HG02610 (cell line): Measurements from ENCODE around the gene PYGO1.
"Not testable (repeated sequence)": the region's sequence is repeated elsewhere in the genome, so short reads cannot be mapped to it uniquely, and the experiment has no call there.

Experiments used
- ATAC-seq: cut with Tn5 transposase; IDR thresholded peaks from one replicate; pipeline ENCODE4 v1.9.1; 2021; ENCODE audit warnings: mild to moderate bottlenecking, moderate library complexity; ENCODE audit not compliant: unreplicated experiment

Gene PYGO1, protein sequence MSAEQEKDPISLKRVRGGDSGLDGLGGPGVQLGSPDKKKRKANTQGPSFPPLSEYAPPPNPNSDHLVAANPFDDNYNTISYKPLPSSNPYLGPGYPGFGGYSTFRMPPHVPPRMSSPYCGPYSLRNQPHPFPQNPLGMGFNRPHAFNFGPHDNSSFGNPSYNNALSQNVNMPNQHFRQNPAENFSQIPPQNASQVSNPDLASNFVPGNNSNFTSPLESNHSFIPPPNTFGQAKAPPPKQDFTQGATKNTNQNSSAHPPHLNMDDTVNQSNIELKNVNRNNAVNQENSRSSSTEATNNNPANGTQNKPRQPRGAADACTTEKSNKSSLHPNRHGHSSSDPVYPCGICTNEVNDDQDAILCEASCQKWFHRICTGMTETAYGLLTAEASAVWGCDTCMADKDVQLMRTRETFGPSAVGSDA

DNA sequence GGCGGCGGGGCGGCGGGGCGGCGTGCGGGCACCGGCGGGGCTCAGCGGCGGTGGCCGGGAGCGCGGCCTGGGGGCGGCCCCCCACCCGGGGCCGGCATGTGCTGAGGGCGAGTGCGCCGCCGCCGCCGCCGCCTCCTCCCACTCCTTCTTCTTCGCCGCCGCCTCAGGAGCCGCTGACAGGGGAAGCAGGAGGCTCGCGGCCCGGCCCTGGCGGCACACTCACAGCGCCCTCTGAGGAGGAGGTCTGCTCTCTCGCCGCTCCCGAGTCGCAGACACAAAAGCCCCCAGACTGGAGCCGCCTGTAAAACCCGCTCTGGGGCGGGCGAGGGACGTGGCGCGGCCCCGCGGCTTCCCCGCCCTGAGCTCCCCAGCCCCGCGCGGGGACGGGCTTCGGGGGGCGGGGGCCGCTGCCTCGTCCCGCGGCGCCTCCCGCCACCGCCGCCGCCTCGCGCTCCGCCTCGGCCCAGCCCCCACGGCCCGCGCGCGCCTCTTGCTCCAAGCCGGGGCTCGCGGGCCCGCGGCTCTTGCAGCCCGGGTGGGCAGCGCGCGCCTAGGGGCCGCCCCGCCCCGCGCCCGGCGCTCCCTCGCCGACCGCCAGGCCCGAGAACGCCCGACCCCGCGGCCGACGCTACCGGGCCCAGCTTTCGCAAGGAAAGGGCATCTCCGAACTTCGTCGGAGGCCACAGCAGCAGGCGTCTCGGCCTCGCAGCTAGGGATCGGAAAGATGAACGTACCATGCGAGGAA is at the start of gene PYGO1:
Gene PYGO1, minus strand, starts transcription at position 276 of the 745 bp plus-strand sequence. CDS start 462 bp downstream, outside the sequence.
- ATAC-seq, result peak; percentile 73

DNA sequence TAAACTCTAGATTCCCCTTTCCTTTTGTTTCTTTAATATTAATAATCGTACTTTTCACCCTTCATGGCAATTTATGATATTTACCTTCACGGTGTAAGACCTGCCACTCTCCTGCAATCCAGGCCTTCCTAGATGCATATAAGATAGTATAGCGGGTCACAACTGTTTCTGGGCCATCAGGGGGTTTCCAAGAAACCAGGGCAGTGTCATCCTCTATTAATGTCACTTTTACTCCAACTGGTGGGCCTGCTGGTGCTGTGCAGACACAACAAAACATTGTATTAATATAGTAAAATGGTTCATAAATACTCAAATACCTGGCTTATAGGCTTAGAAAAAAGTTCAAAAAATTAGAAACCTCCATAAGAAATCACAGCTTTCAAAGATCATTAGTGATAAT is 48.9 kb upstream of the PYGO1 start:
- no peak for ATAC-seq

- no peak for ATAC-seq
Observed at GRCh38 chr15:55633731-55634130, 45.6 kb upstream of the PYGO1 start.

- no peak for ATAC-seq
Observed at GRCh38 chr15:55632434-55632833, 44.3 kb upstream of the PYGO1 start.

DNA sequence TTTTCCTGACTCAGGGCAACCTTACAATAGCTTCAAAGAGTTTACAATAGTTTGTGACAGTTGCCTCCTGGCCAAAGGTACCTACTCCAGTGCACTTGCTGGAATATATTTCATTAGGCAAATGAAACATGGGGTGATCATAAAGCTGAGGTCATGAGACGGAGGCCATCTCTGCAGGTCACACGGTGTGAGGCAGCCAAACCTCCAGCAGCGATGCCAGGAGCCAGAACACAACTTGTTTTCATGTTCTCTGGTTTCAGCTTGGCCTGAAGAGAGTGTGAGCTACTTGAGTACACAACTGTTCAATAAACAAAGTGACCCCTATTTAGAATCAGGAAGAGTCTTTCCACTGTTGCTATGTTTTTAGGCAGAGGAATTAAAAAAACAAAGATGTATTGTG is 42.7 kb upstream of the PYGO1 start:
- no peak for ATAC-seq

GRCh38 chr15:55628369-55628730 is 40.2 kb upstream of the PYGO1 start:
- no peak for ATAC-seq

DNA sequence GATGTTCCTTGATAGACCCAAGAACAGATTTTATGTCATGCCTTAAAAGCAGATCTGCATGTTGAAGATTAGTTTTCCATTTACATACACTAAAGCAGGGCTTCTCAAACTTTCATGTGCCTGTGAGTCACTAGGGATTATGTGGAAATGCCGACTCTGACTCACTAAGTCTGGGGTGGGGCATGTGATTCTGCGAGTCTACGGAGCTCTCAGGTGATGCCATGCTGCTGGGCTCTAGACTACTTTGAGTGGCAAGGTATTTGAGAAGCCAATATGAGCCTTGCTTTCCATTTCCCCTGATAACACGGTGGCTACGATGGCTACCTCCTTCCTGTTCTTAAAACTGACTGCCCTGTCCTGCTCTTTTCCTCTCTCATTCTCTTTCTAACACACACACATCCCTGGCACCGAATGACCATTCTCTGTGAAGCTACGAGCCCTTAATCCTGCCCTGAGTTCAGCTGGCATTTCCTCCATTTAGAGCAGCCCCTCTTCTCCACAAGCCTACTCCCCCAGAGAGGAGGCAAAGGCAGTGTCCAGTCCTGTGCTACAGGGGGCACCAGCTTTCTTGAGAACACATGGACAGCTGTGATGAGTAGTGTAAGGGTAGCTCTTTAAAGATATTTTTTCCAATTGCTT is 39.7 kb upstream of the PYGO1 start:
- no peak for ATAC-seq

DNA sequence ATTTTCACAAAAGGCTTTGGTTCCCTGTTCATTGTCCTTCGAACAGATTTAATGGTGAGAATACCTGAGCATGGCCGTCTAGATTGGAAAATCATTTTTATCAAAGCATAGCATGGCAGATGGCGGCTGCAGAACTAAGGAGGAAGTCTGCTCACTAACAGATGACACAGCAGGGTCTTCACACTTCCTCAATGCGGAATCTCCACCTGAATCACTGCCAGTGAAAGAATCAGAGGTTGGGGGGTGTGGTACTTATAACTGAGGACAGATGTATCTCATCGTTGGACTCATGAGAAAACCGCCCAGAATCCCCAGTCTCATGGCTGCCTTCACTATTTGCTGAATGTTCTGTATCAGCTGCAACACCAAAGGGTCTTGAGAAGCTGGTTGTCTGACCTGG is 31.6 kb upstream of the PYGO1 start:
- no peak for ATAC-seq

- ATAC-seq, result no peak
Observed at GRCh38 chr15:55618387-55618786, 30.2 kb upstream of the PYGO1 start.

GRCh38 chr15:55615445-55615844 is 27.3 kb upstream of the PYGO1 start:
- no peak for ATAC-seq

DNA sequence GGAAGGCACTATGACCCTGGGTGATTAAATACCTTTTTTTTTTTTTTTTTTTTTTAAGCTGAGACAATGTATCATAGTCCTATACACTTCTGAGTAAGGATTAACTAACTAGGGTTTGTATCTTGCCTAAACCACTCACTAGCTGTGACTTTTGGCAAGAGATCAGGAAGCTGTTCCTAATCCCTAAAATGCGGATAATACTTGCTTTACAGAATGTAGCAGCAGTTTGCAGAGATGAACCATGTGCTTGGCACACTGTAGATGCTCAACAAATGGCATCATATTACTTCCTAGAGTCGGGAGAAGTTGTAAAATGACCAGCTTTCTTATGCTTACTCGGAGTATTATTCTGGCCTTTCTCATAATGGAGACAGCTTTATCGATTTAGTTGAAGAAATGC is 25.6 kb upstream of the PYGO1 start:
- no peak for ATAC-seq

DNA sequence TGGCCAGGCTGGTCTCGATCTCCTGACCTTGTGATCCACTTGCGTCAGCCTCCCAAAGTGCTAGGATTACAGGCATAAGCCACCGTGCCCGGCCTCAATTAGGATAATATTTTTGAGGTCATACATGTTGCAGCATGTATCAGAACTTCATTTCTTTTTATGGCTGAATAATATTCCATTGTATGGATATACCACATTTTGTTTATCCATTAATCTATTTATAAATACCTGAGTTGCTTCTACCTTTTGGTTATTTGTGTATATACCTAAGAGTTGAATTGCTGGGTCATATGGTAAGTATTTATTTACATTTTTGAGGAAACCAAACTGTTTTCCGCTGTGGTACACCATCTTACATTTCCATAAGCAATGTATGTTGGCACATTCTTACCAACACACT is 18.1 kb upstream of the PYGO1 start:
- ATAC-seq, result no peak

GRCh38 chr15:55601374-55601773 is 13.2 kb upstream of the PYGO1 start:
- ATAC-seq, result no peak

GRCh38 chr15:55599439-55599838 is 11.3 kb upstream of the PYGO1 start:
- ATAC-seq, result no peak

- not testable (repeated sequence) for ATAC-seq
Observed at GRCh38 chr15:55593019-55593418, 4.9 kb upstream of the PYGO1 start.

- ATAC-seq, result no peak
Observed at GRCh38 chr15:55590788-55591187, 2.6 kb upstream of the PYGO1 start.

- no peak for ATAC-seq
Observed at GRCh38 chr15:55589287-55589686, 1.1 kb upstream of the PYGO1 start.

DNA sequence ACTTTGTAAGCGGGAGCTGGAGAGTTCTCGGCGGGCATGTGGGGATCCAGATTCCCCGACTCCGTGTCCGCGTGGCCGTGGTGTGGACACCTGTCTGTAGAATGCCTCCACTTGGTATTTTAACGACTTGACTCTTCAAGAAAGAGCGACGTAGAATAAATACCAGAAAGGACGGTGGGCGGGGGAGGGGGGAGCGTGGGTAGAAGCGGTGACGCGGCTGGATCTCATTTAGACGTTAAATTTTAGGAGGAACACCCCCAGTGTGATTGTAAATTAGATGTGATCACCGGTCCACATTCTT is 620 bp upstream of the PYGO1 start:
- no peak for ATAC-seq

DNA sequence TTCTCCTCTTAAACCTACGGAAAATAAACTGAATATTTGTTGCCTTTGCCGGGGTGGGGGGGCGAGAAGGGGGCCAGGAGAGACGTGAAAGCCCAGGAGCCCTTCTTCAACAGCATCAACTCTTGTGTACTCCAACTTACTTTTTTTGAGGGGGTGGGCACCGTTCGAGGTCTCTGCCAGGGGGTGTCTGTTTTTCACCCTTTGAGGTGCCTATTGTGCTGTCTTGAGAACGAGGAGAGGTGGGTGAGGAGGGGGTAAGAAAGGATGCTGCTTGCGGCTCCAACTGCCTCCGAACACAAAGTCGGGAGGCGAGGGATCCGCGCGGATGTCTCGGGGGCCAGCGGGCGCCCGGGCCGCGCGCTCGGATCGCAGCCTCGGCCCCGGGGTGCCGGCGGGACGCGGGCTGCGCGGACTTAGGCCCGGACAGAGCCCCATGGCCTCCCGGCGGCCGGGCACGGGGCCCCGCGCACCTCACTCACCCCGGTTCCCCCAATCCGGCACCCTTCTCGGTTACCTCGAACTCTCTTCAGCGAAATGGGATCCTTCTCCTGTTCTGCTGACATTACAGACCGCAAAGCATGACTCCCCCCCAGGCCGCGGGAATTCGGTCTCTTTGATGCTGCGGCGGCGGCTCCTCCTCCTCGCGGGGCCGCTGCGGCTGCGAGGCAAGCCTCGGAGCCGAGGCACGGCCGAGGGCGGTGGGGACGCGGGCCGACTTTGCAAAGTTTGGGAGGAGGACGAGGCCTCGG is 650 bp downstream of the PYGO1 start:
- no peak for ATAC-seq

GRCh38 chr15:55586808-55587207 is 1.3 kb downstream of the PYGO1 start:
- no peak for ATAC-seq

GRCh38 chr15:55576943-55577342 is 11.2 kb downstream of the PYGO1 start:
- no peak for ATAC-seq
